ENCODE results near the gene TRIM32. TPM values are rescaled to one million over a fixed set of nuclear protein-coding genes. Genes with fewer than 3 reads are reported as not detected.

Gene TRIM32
- total and polyA plus RNA-seq, 2 of the 13 experiments (the other 11 are each of a cell fraction or from before 2014, with no cell fraction given) = 6.5 to 7.7 TPM

- H3K4me2 ChIP-seq (ENCODE audit: low read depth, low read length) = no peak overlapping the region
- ChIA-PET CTCF (ENCODE audit: low intra/inter-chr PET ratio, low total read pairs) (no interaction called here), POLR2A (no interaction called here)
- DNase-seq (ENCODE audit: low spot score) (no peak), FAIRE-seq (no peak), ATAC-seq (no peak)
- H3K27ac ChIP-seq (ENCODE audit: extremely low read length, insufficient read depth, low read length) = no peak overlapping the region
- no peak for TF ChIP-seq ARID5B (CRISPR knock-in tag; IDR thresholded peaks at IDR 0.05)
- no TSS peak for BruUV-seq (replicated peaks)
- H3K9me3 ChIP-seq (ENCODE audit: low read length) = no peaks in the 10 kb centered on the region
- H2AFZ ChIP-seq (ENCODE audit: low read length) = no peak overlapping the region
- WGBS (ENCODE audit: low lambda C conversion rate) = 89% methylated on average over 2 of the region's 2 CpGs
- intact Hi-C loops (cut with micrococcal nuclease; ENCODE audit: unreplicated experiment) (loop anchor here (1.0 kb wide), 1 partner anchor 28 kb away; no protein-coding TSS in a partner anchor), in situ Hi-C loops (cut with HindIII; ENCODE audit: extremely low pct_ligation_motif_present, low pct_unique_long_range_greater_than_20kb) (loop anchor here (10.0 kb wide), 1 partner anchor 1062 kb away; no protein-coding TSS in a partner anchor)
- H3K4me3 ChIP-seq (replicated peaks in 1 of 3; ENCODE audit: insufficient read depth in 1 of 3, low read depth in 2 of 3, low read length in 3 of 3) = no peak overlapping the region
- H3K9ac ChIP-seq (ENCODE audit: insufficient read depth, low read depth, low read length) = no peak overlapping the region
- H3K4me1 ChIP-seq (ENCODE audit: insufficient read depth, low read length) = peaks cover 25% of the 10 kb centered on the region
- no peaks in the 10 kb centered on the region for H4K20me1 ChIP-seq (ENCODE audit: insufficient read depth, low read length)
- no peaks in the 10 kb centered on the region for H3K79me2 ChIP-seq (ENCODE audit: insufficient read depth, low read length)
- no peaks in the 10 kb centered on the region for H3K36me3 ChIP-seq (replicated peaks in 1 of 2; ENCODE audit: control insufficient read depth in 1 of 2, insufficient read depth in 2 of 2, low read length in 2 of 2)
- H3K27me3 ChIP-seq (ENCODE audit: control insufficient read depth in 1 of 2, insufficient read depth in 2 of 2, low read length in 2 of 2) = no peaks in the 10 kb centered on the region
Observed at GRCh38 chr9:116656977-116657376, 30.1 kb upstream of the TRIM32 start.

GRCh38 chr9:116658265-116658664 lies 28.8 kb upstream of the TRIM32 start:
- ChIA-PET CTCF (ENCODE audit: low intra/inter-chr PET ratio, low total read pairs) (interaction anchor here (1.1 to 3.8 kb wide), 2 partner anchors 69 to 72 kb away, joined by 3 to 34 read pairs; no protein-coding TSS in a partner anchor), POLR2A (no interaction called here)
- H3K9ac ChIP-seq (ENCODE audit: insufficient read depth, low read depth, low read length) = no peak overlapping the region
- 91% methylated on average over 2 of the region's 2 CpGs for WGBS (ENCODE audit: low lambda C conversion rate)
- H3K9me3 ChIP-seq (ENCODE audit: low read length) = no peaks in the 10 kb centered on the region
- no peak overlapping the region for H3K4me3 ChIP-seq (replicated peaks in 1 of 3; ENCODE audit: insufficient read depth in 1 of 3, low read depth in 2 of 3, low read length in 3 of 3)
- H3K27ac ChIP-seq (ENCODE audit: extremely low read length, insufficient read depth, low read length) = no peak overlapping the region
- no peak overlapping the region for H2AFZ ChIP-seq (ENCODE audit: low read length)
- no peaks in the 10 kb centered on the region for H4K20me1 ChIP-seq (ENCODE audit: insufficient read depth, low read length)
- no TSS peak for BruUV-seq (replicated peaks)
- H3K79me2 ChIP-seq (ENCODE audit: insufficient read depth, low read length) = no peaks in the 10 kb centered on the region
- no peak for DNase-seq (ENCODE audit: low spot score)
- in situ Hi-C loops (cut with HindIII; ENCODE audit: extremely low pct_ligation_motif_present, low pct_unique_long_range_greater_than_20kb) (loop anchor here (10.0 kb wide), 1 partner anchor 1063 kb away; no protein-coding TSS in a partner anchor), intact Hi-C loops (cut with micrococcal nuclease; ENCODE audit: unreplicated experiment) (no loop called here)
- ATAC-seq = no peak
- H3K4me2 ChIP-seq (ENCODE audit: low read depth, low read length) = no peak overlapping the region
- no peaks in the 10 kb centered on the region for H3K36me3 ChIP-seq (replicated peaks in 1 of 2; ENCODE audit: control insufficient read depth in 1 of 2, insufficient read depth in 2 of 2, low read length in 2 of 2)
- H3K27me3 ChIP-seq (ENCODE audit: control insufficient read depth in 1 of 2, insufficient read depth in 2 of 2, low read length in 2 of 2) = no peaks in the 10 kb centered on the region
- H3K4me1 ChIP-seq (ENCODE audit: insufficient read depth, low read length) = peaks cover 22% of the 10 kb centered on the region
- no peak for FAIRE-seq
- TF ChIP-seq ETS1 (CRISPR knock-in tag; IDR thresholded peaks at IDR 0.05) = no peak
- no peak for TF ChIP-seq MEIS1 (CRISPR knock-in tag; IDR thresholded peaks at IDR 0.05; ENCODE audit: borderline replicate concordance)
- TF ChIP-seq ZNF879 (CRISPR knock-in tag; IDR thresholded peaks at IDR 0.05) = no peak
- TF ChIP-seq CBX2 (IDR thresholded peaks at IDR 0.05; ENCODE audit: low read depth, low read length) = no peak
- no peak for TF ChIP-seq CBX2 (CRISPR knock-in tag; IDR thresholded peaks at IDR 0.05; ENCODE audit: low read depth)
- TF ChIP-seq MLXIP (CRISPR knock-in tag; IDR thresholded peaks at IDR 0.05; ENCODE audit: borderline replicate concordance) = no peak
- TF ChIP-seq ZNF256 (CRISPR knock-in tag; conservative IDR thresholded peaks at IDR 0.05) = no peak
- no peak for TF ChIP-seq RAD21 (CRISPR knock-in tag; IDR thresholded peaks at IDR 0.05)
